Kidney glomerular epithelial cell (primary cell): Measurements from ENCODE around the gene APBB3.

ENCODE experiments used
- DNase-seq: peaks from one replicate; lab custom pipeline; 2025; lab: John Stamatoyannopoulos, UW

Gene APBB3

DNA sequence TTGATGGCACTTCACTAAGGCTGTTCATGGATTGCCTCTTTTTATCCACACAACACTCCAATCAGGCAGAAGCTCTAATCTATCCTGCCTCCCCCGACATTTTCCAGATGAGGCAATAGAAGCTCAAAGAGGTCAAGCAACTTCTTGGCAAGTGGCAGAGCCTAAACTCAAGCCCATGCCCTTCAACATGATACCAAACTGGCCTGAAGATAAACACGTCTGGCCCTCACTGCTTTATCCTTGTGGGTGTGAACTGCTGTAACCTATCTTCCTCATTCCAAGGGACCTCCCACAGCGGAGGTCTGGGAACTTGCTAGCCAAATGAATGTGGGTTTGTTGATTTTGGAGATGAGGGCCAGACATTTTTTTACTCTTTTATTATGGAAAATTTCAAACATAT, 9.8 kb upstream of the APBB3 start:
- DNase-seq, result no peak

DNA sequence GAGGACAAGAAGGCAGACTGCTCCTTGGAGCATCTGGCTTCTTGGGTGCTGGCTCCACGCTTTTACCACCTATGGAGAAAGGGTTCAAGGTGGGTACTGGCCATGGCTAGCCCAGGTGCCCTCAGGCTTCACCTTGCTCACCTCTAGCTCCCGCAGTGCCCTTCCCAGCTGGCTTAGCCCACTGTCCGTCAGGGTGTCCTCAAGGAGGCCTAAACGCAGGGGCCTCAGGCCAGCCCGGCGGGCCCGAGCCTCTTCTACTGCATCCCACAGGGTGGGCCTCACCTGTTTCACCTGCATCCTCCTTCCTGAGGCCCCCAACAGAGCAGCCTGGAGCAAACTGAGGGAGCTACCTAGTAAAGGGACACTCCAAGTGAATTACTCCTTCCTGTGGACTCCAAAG, 9.3 kb upstream of the APBB3 start:
- DNase-seq, result no peak

DNA sequence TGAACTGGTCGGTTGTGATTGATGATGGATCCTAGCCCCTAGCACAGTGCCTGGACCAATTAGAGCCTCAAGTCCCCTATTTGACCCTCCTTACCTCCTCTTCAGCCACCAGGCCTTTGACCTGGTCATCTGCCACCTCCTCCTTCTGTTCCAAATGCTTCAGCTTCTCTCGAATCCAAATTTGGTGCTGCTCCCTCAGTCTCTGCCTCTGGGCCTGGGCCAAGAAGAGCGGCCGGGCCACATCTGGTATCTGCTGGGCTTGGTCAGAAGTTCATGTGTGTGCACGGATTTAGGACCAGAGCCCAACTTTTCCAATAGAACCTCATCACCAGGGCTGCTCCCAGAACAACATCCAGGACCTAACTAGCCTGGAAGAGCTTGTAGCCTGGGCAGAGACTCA, 6.7 kb upstream of the APBB3 start:
- DNase-seq, result no peak

DNA sequence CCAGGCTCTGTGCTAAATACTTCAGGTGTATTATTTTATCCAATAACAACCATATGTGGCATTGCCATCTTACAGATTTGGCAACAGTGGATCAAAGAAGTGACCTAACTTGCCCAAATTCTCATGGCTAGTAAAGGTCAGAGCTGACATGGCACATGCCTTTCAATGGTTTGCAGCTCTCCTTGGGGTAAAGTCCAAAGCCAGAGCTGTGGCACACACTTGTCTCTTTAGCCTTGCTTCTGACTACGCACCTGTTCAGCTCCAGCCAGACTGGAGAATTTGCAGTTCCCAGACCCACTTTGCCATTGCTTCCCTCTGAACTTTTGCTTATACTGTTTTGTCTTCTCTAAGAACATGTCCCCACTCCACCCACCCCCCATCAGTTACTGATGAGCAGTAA, 6.1 kb upstream of the APBB3 start:
- DNase-seq, result no peak

GRCh38 chr5:140570058-140570457, 5.7 kb upstream of the APBB3 start:
- no peak for DNase-seq

GRCh38 chr5:140569197-140569596, 4.8 kb upstream of the APBB3 start:
- DNase-seq, result no peak

DNA sequence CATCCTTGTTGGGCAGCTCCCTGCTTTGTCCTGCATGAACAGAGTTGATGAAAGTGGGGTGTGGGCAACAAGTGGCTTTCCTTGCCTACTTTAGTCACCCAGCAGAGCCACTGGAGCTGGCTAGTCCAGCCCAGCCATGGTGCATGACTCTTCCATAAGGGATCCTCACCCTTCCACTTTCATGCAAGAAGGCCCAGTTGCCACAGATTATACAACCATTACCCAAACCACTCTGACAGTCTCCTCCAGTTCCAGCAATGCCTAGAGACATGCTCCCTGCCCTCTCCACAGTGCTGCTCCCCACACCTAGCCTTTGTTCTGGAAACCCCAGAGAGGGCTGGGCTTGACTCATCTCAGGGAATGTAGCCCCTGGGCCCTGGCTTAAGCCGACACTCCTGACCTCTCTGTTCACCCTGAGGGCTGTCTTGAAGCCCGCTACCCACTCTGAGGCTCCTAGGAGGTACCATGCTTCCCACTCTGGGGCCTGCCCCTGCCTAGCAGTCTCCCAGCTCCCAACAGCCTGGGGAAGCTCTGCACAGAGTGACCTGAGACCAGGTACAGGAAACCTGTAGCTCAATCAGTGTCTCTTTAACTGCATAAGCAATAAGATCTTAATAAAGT, 4.2 kb upstream of the APBB3 start:
- no peak for DNase-seq

DNA sequence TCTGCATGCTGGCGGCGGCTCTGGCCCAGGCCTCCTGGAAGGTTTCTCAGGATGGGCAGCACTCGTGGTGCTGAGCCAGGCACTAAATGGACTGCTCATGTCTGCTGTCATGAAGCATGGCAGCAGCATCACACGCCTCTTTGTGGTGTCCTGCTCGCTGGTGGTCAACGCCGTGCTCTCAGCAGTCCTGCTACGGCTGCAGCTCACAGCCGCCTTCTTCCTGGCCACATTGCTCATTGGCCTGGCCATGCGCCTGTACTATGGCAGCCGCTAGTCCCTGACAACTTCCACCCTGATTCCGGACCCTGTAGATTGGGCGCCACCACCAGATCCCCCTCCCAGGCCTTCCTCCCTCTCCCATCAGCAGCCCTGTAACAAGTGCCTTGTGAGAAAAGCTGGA, 3.5 kb upstream of the APBB3 start:
- DNase-seq, result no peak

GRCh38 chr5:140567136-140567818, 2.9 kb upstream of the APBB3 start:
- DNase-seq, result no peak

DNA sequence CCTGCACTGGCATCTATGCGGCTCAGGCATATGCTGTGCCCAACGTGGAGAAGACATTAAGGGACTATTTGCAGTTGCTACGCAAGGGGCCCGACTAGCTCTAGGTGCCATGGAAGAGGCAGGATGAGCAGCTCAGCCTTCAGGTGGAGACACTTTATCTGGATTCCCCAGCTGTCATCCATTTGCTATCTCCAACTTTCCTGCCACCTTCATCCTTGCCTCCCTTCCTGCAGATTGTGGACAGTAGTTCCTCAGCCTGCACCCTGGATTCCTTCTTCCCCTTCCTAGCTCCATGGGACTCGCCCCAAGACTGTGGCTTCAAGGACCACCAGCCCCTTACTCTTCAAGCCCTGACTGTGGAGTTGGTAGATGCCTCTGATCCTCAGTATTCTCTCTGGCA, 2.3 kb upstream of the APBB3 start:
- DNase-seq, result no peak

- no peak for DNase-seq
Measured at GRCh38 chr5:140565780-140566095, 1.3 kb upstream of the APBB3 start.

- DNase-seq, result no peak
Measured at GRCh38 chr5:140565024-140565779, 804 bp upstream of the APBB3 start.

GRCh38 chr5:140563596-140563995, 802 bp downstream of the APBB3 start:
- no peak for DNase-seq

DNA sequence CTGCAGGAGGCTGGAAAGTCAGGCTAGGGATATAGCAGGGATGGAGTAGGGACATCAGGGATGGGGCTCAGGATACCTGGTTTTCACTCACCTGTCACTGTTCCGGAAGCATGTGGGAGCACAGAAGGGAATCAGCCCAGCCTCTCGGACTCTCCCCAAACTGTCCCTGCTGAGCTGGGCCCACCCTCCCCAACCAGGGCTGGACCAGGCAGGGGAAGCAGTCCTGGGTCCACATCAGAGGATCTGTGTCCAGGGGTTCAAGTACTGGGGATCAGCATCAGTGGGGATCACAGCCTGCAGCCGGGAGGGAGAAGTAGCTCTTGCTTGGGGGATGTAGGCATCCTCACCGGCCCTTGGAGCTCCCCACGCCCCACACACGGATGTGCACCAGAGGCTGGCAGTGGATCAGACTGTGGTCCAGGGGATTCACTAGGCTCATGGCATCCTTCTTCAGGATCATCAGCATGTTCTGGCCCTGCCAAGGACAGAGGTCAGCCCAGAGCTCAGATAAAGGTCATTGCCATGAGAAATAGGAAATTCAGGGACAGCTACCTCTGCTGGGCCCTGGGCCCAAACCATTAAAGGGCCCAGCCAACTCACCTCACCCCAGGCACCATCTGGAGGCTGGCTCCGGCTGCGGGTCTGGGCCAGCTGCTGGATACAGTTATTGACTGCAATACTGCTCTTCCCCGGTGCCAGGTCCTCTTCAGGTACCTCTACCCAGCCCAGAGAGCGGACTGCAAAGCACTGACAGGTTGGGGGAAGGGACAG, 2.5 kb downstream of the APBB3 start:
- no peak for DNase-seq

DNA sequence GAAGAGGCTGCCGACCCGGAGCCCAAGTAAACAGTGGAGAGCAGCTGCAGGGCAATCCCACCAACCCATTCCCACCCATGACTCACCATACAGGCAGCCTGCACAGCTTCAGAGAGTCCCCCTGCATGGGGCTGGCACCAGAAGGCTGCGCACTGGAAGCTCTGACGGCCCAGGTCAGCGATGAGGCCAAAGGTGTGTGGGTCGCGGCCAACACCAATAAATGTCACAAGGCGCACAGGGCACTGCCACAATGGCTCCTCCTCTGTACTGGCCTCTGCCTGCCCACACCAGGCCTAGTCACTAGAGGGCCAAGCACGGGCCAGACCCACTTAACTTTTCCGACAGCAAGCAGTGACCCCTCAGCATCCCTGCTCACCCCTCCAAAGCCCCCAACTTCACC, 4.2 kb downstream of the APBB3 start:
- no peak for DNase-seq

GRCh38 chr5:140558542-140558941, 5.9 kb downstream of the APBB3 start:
- DNase-seq, result no peak

DNA sequence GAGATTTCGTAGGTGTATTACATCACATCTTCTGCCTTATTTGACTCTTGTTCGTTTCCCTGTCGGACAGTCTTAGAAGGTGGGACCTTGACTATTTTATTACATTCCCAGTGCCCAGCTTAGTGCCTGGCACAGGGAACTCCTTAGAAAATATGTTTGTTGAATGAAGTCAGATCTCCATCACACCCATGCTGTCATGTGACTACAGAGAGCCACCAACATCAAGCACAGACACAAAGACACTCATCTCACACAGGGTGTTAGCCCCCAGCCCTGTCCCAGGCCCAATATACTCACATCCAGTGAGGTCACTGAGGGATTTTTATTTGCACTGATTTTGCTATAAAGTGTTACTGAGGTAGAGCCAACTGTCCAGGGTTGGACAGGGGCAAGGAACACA, 6.4 kb downstream of the APBB3 start:
- no peak for DNase-seq

GRCh38 chr5:140557136-140557805, 7.1 kb downstream of the APBB3 start, which contains the start of gene SRA1:
SRA1 (minus strand) TSS chr5:140557473; CDS start chr5:140557452, 21 bp downstream.
- peak; percentile 88 for DNase-seq

GRCh38 chr5:140556438-140556837, 8.0 kb downstream of the APBB3 start:
- DNase-seq, result no peak

- DNase-seq, result no peak
Measured at GRCh38 chr5:140555747-140556312, 8.6 kb downstream of the APBB3 start.

DNA sequence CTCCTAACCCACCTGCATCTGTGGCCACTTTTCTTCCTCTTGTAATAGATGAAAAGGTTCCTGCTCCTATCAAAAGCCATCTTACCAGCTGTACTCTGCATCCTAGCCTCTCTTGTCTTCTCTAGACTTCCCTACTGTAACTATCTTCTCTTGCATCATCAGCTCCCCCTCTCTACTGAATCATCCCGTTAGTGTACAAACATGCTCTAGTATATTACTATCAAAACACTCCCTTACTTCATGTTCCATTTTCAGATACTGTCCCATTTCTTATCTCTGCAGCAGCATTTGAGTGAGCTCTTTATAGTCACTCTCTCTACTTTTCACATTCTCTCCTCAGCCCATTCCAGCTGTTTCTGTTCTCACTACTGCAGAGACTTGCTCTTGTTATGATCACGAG, 9.9 kb downstream of the APBB3 start:
- DNase-seq, result no peak

GRCh38 chr5:140553657-140554056, 10.7 kb downstream of the APBB3 start:
- no peak for DNase-seq
